Liver (tissue), 3 donors: ENCODE results near the gene C11orf68.

Experiments used
- ATF3 ChIP-seq: IDR thresholded peaks from 2 replicates; pipeline ENCODE4 v1.6.1; 2016; ENCODE audit warnings: antibody characterized with exemption
- CTCF ChIP-seq: fragments of 150-350 bp; IDR thresholded peaks from 2 replicates; pipeline ENCODE4 v1.5.1; 2017; ENCODE audit warnings: improper control_type of control experiment, low read depth, low read length; ENCODE audit not compliant: missing input control
- GABPA ChIP-seq, 2 donors: IDR thresholded peaks in 1 of 2; conservative IDR thresholded peaks in 1 of 2; 2 replicates each; pipeline ENCODE4 v1.6.1; 2016; ENCODE audit warnings: antibody characterized with exemption in 2 of 2, mild to moderate bottlenecking in 1 of 2, moderate library complexity in 1 of 2
- MAX ChIP-seq: IDR thresholded peaks from 2 replicates; pipeline ENCODE4 v1.6.1; 2016; ENCODE audit warnings: antibody characterized with exemption
- NR2F2 ChIP-seq: IDR thresholded peaks from 2 replicates; pipeline ENCODE4 v1.6.1; 2016; ENCODE audit warnings: antibody characterized with exemption
- RAD21 ChIP-seq, 2 donors: IDR thresholded peaks; 2 replicates each; pipeline ENCODE4 v1.6.1; 2016; ENCODE audit warnings: antibody characterized with exemption in 2 of 2, mild to moderate bottlenecking in 2 of 2
- REST ChIP-seq: IDR thresholded peaks from 2 replicates; pipeline ENCODE4 v1.6.1; 2016; ENCODE audit warnings: antibody characterized with exemption, mild to moderate bottlenecking
- RXRA ChIP-seq, 2 donors: IDR thresholded peaks; 2 replicates each; pipeline ENCODE4 v1.6.1; 2017 to 2018; ENCODE audit warnings: antibody characterized with exemption in 2 of 2, mild to moderate bottlenecking in 1 of 2
- SP1 ChIP-seq: IDR thresholded peaks from 2 replicates; pipeline ENCODE4 v1.6.1; 2018; ENCODE audit warnings: antibody characterized with exemption, mild to moderate bottlenecking
- YY1 ChIP-seq: IDR thresholded peaks from 2 replicates; pipeline ENCODE4 v1.6.1; 2016; ENCODE audit warnings: antibody characterized with exemption, mild to moderate bottlenecking
- donor health status: healthy.
- donor health status: healthy.

GRCh38 chr11:65958291-65958690 lies 39.4 kb upstream of the C11orf68 start:
- TF ChIP-seq CTCF (no peak), MAX (no peak), GABPA (IDR thresholded peaks at IDR 0.05 in 1 of 2, conservative IDR thresholded peaks at IDR 0.05 in 1 of 2) (no peak), RAD21 (IDR thresholded peaks at IDR 0.05) (no peak), REST (no peak), SP1 (no peak), ATF3 (no peak), RXRA (IDR thresholded peaks at IDR 0.05) (no peak), NR2F2 (no peak), YY1 (no peak)
